Erythroblast (primary cell): ENCODE results near the gene PDE8B.

Experiments used
- GATA1 ChIP-seq: IDR thresholded peaks from 2 replicates; pipeline ENCODE4 v1.6.1; 2011; ENCODE audit warnings: low read depth, mild to moderate bottlenecking, control low read depth, low read length, moderate library complexity
- POLR2A ChIP-seq: IDR thresholded peaks from 2 replicates; pipeline ENCODE4 v1.6.1; 2011; ENCODE audit warnings: mild to moderate bottlenecking, low read length

DNA sequence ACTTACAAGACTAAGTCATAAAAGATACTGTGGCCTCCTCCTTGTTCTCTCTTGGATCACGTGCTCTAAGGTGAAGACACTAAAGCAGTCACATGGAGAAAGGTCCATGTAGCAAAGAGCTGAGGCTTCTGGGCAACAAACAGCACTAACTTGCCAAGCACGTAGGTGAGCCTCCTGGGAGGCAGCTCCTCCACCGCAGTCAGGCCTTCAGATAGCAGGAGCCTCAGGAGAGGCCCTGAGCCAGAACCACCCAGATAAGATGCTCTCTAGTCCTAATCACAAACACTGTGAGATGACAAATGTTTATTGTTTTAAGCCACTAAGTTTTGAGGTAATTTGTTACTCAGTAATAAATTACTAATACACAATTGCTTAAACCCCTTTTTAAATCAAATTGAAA lies 243.6 kb downstream of the PDE8B start:
- TF ChIP-seq POLR2A, result no peak
- no peak for TF ChIP-seq GATA1
